Transverse colon (tissue), 4 donors: ENCODE measurements around the gene MANF.

Experiments
- EP300 ChIP-seq: sonication (generic); formaldehyde crosslinking; IDR thresholded peaks from one replicate; pipeline ENCODE4 v1.6.1; 2017; ENCODE audit warnings: antibody characterized with exemption, low read depth
- POLR2A ChIP-seq: fragments of 450-650 bp; IDR thresholded peaks from one replicate; pipeline ENCODE4 v1.6.1; 2016; ENCODE audit warnings: antibody characterized with exemption, mild to moderate bottlenecking, moderate library complexity
- POLR2AphosphoS5 ChIP-seq, 3 donors: sonication (generic); formaldehyde crosslinking; IDR thresholded peaks; one replicate each; pipeline ENCODE4 v1.6.1; 2016; ENCODE audit warnings: antibody characterized with exemption in 3 of 3
- TF ChIP-seq, protein P1 (sequence below), 5 experiments: fragments of 200-600 bp in 3 of 5; fragments of 450-650 bp in 2 of 5; sonication (generic) in 3 of 5; IDR thresholded peaks; 1 replicate in 2 of 5; 2 replicates in 3 of 5; pipeline ENCODE4 v1.5.1; 2016 to 2017; ENCODE audit warnings: antibody characterized with exemption in 5 of 5, inconsistent platforms in 3 of 5, mild to moderate bottlenecking in 2 of 5, moderate library complexity in 1 of 5

DNA sequence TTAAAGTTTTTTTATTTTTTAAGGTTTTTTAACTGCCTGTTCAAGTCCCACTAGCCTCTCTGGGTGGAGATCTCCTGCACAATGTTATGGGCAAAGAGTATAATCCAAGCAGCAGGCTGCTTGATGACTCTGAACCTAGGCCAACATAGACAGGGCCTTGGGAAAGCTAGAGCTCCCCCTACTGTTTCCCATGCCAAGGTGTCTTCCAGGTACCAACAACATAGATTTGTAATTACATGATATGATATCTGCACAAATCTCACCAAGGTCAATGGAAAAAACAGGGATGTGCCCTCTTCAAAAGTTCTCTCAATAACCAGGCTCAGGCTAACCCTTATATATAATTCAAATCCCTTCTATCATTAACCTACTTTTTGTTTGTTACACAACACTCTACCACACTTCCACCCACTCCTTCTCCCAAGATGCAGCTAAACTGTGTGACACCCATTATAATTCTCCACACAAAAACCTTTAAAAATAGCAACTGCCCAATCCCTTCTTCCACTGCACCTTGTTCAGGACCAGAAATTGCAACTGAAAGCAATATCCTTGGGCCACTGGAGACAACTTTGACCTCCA, 49.7 kb downstream of the MANF start:
- TF ChIP-seq EP300 (no peak), POLR2AphosphoS5 (IDR thresholded peaks at IDR 0.05) (no peak), POLR2A (no peak)
- TF ChIP-seq, protein P1, sequence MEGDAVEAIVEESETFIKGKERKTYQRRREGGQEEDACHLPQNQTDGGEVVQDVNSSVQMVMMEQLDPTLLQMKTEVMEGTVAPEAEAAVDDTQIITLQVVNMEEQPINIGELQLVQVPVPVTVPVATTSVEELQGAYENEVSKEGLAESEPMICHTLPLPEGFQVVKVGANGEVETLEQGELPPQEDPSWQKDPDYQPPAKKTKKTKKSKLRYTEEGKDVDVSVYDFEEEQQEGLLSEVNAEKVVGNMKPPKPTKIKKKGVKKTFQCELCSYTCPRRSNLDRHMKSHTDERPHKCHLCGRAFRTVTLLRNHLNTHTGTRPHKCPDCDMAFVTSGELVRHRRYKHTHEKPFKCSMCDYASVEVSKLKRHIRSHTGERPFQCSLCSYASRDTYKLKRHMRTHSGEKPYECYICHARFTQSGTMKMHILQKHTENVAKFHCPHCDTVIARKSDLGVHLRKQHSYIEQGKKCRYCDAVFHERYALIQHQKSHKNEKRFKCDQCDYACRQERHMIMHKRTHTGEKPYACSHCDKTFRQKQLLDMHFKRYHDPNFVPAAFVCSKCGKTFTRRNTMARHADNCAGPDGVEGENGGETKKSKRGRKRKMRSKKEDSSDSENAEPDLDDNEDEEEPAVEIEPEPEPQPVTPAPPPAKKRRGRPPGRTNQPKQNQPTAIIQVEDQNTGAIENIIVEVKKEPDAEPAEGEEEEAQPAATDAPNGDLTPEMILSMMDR (IDR thresholded peaks at IDR 0.05) = peak; percentile 53 to 70 (median 58)
